Adrenal gland (tissue), 5 donors: ENCODE measurements around the gene FOXRED1.

Experiments used
- CTCF ChIP-seq, 6 experiments: fragments of 450-650 bp in 4 of 6; fragments of 200-600 bp in 2 of 6; sonication (generic) in 1 of 6; IDR thresholded peaks; 1 replicate in 5 of 6; 2 replicates in 1 of 6; pipeline versions ENCODE4 v1.5.1 to v1.8.0; 2016 to 2021; ENCODE audit warnings: antibody characterized with exemption in 6 of 6, mild to moderate bottlenecking in 2 of 6, moderate library complexity in 1 of 6
- POLR2A ChIP-seq, 2 donors: fragments of 450-650 bp; IDR thresholded peaks; one replicate each; pipeline ENCODE4 v1.6.1; 2017; ENCODE audit warnings: antibody characterized with exemption in 2 of 2, mild to moderate bottlenecking in 2 of 2, moderate library complexity in 1 of 2
- donor health status: DM: no; HTN: no; CAD: no.

GRCh38 chr11:126224647-126225294 lies 44.2 kb upstream of the FOXRED1 start:
- TF ChIP-seq CTCF (IDR thresholded peaks at IDR 0.05) (no peak), POLR2A (IDR thresholded peaks at IDR 0.05) (no peak)
